HG03520 (cell line): ENCODE results near the gene TFEC.

Experiments
- ATAC-seq: cut with Tn5 transposase; IDR thresholded peaks from one replicate; pipeline ENCODE4 v1.9.1; 2021; ENCODE audit warnings: mild to moderate bottlenecking, moderate library complexity; ENCODE audit not compliant: unreplicated experiment

Gene TFEC

DNA sequence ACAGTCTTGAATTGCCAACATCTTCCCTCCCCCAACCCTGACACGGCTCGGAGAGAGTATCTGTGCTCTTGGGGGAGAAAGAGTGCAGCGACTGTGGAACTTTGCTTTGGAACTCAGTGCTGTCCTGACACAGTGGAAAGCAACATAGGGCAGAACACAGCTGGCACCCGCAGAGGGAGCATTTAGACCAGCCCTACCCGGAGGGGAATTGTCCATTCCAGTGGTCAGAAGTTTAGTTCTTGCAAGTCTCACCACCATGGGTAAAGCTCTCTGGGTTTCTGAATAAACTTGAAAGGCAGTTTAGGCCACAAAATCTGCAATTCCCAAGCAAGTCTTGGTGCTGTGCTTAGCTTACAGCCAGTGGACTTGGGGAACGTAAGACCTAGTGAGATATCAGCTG lies 34.9 kb downstream of the TFEC start:
- no peak for ATAC-seq

GRCh38 chr7:115988401-115988800 lies 42.2 kb downstream of the TFEC start:
- no peak for ATAC-seq

- no peak for ATAC-seq
Measured at GRCh38 chr7:115987486-115987885, 43.1 kb downstream of the TFEC start.

GRCh38 chr7:115984105-115984504 lies 46.5 kb downstream of the TFEC start:
- ATAC-seq = no peak

DNA sequence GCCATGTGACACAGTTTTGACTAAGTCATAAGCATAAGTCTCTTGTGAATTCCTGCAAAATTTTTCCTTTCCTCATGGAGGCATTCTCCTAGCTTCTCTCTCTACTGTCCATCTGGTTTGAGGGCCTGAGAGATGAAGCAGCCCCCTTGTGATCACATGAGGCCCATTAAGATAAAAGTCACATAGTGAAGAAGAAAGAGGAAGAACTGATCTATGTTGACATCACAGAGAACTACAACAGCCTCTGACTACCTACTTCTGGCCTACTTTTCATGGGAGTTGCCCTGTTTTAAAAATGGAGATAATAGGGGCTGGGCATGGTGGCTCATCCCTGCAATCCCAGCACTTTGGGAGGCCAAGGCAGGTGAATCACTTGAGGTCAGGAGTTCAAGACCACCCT lies 50.4 kb downstream of the TFEC start:
- no peak for ATAC-seq

DNA sequence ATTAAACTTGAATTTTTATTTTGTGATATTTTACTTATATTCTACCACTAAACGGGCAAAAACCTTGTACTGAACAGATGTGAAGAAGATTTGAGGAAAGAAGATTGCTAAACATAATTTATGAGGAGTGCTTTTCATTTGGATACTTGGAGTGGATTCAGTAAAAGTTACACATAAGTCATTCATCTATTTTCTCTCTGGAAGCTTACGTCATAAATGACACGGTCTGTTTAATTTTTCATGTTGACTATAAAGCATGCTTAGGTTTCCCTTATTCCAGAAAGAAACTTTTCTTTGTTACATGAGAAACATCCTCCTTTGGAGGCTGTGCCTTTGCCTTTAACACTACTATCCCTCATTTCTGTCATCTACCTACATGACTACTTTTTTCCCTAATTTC lies 53.9 kb downstream of the TFEC start:
- no peak for ATAC-seq

GRCh38 chr7:115975766-115976165 lies 54.8 kb downstream of the TFEC start:
- no peak for ATAC-seq

GRCh38 chr7:115973406-115973805 lies 57.2 kb downstream of the TFEC start:
- no peak for ATAC-seq

DNA sequence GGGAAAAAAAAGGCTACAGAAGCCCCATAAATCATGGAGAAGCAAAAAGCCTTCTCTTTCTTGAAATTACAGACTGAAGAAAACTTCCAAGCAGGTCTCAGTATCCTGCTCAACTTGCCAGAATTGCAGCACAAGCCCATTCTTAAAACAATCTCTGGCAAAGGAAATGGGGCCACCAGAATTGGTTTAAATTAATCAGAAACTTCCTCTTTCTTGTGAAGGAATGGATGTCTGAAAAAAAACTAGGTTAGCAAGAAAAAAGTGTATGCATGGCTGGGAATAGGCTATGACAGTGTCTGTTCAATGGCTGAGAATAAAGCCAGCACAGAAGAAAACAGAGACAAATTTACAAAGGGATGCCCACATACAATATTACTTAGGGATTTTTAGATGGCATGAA lies 59.1 kb downstream of the TFEC start:
- ATAC-seq = no peak

DNA sequence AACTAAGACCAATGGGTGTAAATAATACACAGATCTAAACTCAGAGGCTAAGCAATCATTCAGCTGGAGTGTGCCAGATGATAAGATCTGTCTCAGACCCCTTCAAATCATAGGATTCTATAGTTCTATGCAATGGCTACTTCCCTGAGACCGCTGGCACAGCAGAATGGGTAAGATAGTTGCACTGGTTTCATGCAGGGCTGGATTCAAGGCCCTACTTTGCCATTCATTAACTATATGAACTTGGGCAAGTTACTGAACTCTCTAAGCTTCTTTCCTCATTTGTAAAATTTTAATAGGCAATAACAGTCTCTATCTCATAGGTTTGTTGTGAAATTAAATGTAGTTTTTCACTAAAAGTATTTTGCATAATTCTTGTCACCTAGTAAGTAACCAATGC lies 62.0 kb downstream of the TFEC start:
- ATAC-seq = no peak

DNA sequence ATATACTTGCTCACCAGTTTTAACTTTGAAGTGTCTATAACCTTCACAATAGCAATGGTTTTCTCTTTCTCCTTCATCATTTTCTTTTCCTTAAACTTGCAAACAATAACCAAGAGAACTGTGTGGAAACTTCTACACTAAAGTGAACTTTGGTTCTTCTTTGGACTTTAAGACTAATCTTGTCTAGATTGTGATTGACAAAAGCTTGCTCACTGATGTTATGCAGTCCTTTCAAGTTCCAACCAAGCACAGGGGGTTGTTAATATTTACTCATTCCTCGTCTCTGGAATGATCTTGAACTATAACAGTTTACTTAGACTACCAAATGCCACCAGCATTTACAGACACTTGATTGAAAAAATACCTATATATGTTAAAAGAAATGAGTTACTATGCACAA lies 62.4 kb downstream of the TFEC start:
- no peak for ATAC-seq

DNA sequence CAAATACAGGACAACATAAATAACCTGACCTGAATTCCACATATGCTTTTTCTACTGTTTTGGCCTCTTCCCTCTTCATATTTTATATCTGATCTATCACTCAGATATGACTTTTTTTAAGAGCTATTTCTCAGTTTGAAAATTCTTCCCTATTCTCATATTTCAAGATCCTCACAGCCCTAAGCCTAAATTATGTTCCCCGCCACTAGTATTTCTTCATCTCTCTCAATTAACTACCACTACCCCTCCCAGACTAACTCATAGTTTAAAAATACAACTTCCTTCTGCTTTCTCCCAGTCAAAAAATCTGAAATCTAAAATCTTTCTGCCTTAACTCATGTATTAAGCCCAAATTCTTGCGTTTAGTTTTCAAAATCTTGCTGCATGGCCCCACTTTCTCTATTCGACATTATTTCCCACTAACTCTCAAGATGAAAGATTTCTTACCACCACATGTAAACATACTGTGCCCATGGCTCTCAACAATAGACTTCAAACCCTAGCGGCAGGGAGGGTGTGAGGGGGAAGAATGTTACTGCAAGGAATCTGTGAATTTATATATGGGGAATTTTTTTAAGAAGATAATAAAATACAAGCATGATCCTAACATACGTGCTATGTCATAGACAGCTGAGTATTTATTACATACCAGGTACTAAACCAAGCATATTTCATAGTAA lies 64.6 kb downstream of the TFEC start:
- ATAC-seq = no peak

DNA sequence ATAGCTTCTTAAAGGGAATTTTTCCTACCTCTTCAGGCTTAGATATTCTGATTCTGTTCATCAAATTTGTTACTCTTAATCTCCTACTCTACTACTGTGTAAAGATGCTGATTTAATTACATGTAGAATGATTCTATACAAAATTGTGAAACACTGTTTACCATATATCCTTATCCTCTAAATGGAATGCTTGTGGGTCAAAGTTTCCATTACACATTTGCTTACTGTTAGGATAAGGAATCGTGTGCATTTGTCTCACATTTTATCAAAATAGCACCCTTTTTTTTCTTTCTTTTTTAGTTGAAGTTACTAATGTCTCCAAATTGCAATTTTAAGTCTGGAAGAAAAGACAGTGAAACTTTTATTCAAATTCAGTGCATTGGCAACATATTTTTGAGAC lies 65.3 kb downstream of the TFEC start:
- no peak for ATAC-seq

- ATAC-seq = no peak
Measured at GRCh38 chr7:115964799-115965198, 65.8 kb downstream of the TFEC start.

DNA sequence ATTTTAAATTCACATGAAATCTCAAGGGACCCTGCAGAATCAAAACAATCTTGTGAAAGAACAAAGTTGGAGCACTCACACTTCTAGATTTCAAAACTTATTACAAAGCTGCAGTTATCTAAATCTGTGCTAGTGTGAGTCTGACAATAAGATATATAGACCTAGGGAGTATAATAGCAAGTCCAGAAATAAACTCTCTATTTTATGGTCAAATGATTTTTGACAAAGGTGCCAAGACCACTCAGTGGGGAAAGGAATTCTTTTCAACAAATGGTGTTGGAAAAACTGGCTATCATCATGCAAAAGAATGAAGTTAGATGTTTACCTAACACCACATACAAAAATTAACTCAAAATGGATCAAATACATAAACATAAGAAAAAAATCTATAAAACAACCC lies 68.2 kb downstream of the TFEC start:
- ATAC-seq = no peak

DNA sequence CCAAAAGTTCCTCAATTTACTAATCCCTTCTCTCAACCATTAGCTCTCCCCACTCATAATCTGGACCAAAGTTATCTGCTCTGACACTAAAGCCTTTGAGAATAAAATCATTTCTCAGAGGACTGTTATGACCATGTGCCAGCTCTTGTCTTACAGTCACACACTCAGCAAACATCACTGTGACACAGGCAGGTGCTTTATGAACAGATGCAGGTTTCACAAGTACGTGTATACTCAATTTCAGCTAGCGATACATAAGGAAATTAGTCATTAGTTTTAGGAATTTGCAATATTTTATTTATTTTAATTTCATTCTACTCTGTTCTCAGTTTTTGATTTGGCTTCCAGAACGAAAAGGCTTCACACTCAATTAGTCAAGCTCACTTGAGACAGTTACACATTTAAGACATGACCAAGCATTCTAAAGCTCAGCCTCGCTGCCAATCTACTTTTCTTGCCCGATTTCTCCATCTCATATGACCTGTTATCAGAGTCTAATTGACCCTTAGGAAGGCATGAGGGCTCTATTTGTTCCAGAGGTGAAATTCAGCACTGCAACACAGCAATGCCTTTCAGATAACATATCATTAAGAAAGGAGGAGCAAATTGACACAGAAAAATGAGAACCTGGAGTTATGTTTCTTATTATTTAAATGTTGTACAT lies 76.8 kb downstream of the TFEC start:
- no peak for ATAC-seq

GRCh38 chr7:115952832-115953231 lies 77.7 kb downstream of the TFEC start:
- ATAC-seq = no peak

GRCh38 chr7:115951547-115951946 lies 79.0 kb downstream of the TFEC start:
- no peak for ATAC-seq

DNA sequence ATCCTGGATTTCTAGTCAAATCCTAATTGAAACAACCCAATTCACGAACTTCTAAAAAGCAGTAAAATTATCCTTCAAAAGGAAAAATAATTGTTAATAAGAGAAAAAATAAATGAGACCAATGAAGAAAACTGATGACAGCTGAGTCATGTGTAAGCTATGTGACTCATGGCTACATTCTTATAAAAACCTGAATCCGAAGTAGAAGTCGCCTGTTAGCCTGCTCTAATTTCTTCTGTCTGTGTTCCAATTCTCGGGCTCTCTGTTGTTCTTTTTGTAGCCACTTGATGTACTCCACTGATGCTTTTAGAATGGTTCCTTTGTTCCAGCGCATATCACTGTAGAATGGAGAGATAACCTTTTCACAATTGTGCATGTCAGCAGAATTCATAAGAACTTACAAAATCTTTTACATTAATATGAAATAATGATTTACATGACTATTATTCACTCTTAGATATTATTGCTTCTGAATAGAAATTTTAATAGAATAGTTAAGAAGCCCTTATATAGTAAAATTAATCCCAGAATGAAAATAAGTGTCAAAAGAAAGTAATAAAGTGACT lies 88.8 kb downstream of the TFEC start:
- ATAC-seq = no peak

- no peak for ATAC-seq
Measured at GRCh38 chr7:115940460-115941060, 90.0 kb downstream of the TFEC start.

DNA sequence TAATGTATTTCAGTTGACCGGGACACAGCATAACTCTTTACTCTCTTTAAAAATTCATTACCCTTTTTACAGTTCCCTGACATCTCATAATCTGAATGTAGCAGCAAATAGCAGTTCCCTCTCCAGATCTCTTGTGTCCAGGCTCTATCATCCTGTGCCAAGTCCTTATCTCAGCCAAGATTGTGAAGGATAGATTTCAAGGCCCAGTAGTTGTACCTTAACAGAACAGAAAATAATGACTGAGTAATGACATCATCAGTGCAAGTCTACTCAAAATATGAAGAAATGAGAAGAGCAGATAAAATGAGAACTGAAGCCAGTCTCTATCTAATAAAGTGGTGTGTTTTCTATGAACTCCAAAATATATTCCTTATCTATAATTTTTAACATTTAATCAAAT lies 92.6 kb downstream of the TFEC start:
- ATAC-seq = no peak

DNA sequence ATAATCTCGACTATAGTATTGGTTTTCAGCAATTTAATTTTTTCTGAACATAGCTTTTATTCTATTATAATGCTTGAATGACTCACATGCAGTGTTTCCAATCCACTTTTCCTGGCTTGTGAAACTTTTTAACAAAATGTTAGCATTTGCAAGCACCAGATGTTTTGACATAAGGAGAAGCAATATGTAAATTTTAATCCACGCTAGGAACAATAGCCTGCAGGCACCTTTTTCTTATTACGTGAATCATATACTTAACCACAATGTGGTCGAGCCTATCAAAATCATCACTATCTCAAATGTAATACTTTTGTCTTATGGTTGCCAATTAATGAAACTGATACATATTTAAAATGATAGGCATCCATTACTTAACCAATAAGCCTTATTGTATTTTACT lies 97.1 kb downstream of the TFEC start:
- ATAC-seq = no peak
